K562 (cell line): ENCODE measurements around the gene RIPOR1. TPM values are rescaled to one million over a fixed set of nuclear protein-coding genes. Genes with fewer than 3 reads are reported as not detected.

Source experiments
- CC2D1A ChIP-seq: fragments of 450-650 bp; IDR thresholded peaks from 2 replicates; pipeline ENCODE4 v1.6.1; 2017; ENCODE audit warnings: mild to moderate bottlenecking
- ETV1 ChIP-seq: fragments of 450-650 bp; conservative IDR thresholded peaks from 2 replicates; pipeline ENCODE4 v1.6.1; 2016; ENCODE audit warnings: missing genetic modification characterization, control low read depth, low read depth, missing compliant biosample characterization
- GABPB1 ChIP-seq: sonication (generic); formaldehyde crosslinking; IDR thresholded peaks from 2 replicates; pipeline ENCODE4 v1.8.0; 2022; ENCODE audit warnings: mild to moderate bottlenecking, missing genetic modification reagents
- GATAD2B ChIP-seq: fragments of 450-650 bp; IDR thresholded peaks from 2 replicates; pipeline ENCODE4 v1.6.1; 2017; ENCODE audit warnings: mild to moderate bottlenecking, borderline replicate concordance
- JUND ChIP-seq, 2 experiments: IDR thresholded peaks; 2 replicates in 1 of 2; 3 replicates in 1 of 2; pipeline ENCODE4 v1.6.1; 2011; ENCODE audit warnings: borderline replicate concordance in 2 of 2, low read depth in 2 of 2, low read length in 2 of 2, improper control_type of control experiment in 1 of 2, missing biosample characterization in 1 of 2, missing genetic modification characterization in 1 of 2, missing genetic modification reagents in 1 of 2
- KDM5B ChIP-seq: fragments of 200-600 bp; sonication (generic); IDR thresholded peaks from 2 replicates; pipeline ENCODE4 v1.6.1; 2012; ENCODE audit warnings: low read depth, mild to moderate bottlenecking, moderate library complexity, low read length, control low read depth, inconsistent platforms; ENCODE audit not compliant: insufficient replicate concordance
- MTA1 ChIP-seq: fragments of 450-650 bp; IDR thresholded peaks from 2 replicates; pipeline ENCODE4 v1.6.1; 2017; ENCODE audit warnings: borderline replicate concordance
- POLR2B ChIP-seq: fragments of 450-650 bp; IDR thresholded peaks from 2 replicates; pipeline ENCODE4 v1.6.1; 2018; ENCODE audit warnings: low read depth; ENCODE audit not compliant: partially characterized antibody
- POLR3G ChIP-seq: IDR thresholded peaks from 2 replicates; pipeline ENCODE4 v1.6.1; 2011; ENCODE audit not compliant: insufficient read length, insufficient replicate concordance; ENCODE audit errors: extremely low read depth
- RBFOX2 ChIP-seq: fragments of 200-400 bp; formaldehyde crosslinking; IDR thresholded peaks from 2 replicates; pipeline ENCODE4 v1.6.1; 2017; ENCODE audit warnings: low read depth, mild to moderate bottlenecking, low read length, moderate library complexity
- TCF7L2 ChIP-seq: fragments of 150-350 bp; IDR thresholded peaks from 2 replicates; pipeline ENCODE4 v1.6.1; 2016; ENCODE audit warnings: low read depth, mild to moderate bottlenecking, low read length, moderate library complexity
- TEAD4 ChIP-seq, 2 experiments: sonication (generic) in 1 of 2; formaldehyde crosslinking in 1 of 2; IDR thresholded peaks; 2 replicates each; pipeline versions ENCODE4 v1.6.1 to v1.8.0; 2012 to 2022; ENCODE audit warnings: borderline replicate concordance in 1 of 2, inconsistent platforms in 1 of 2, low read length in 1 of 2, mild to moderate bottlenecking in 1 of 2, missing genetic modification reagents in 1 of 2
- TSC22D4 ChIP-seq: fragments of 450-650 bp; IDR thresholded peaks from 2 replicates; pipeline ENCODE4 v1.6.1; 2016; ENCODE audit warnings: missing genetic modification characterization, missing biosample characterization, control low read depth
- ZBTB17 ChIP-seq: fragments of 450-650 bp; formaldehyde crosslinking; IDR thresholded peaks from 2 replicates; pipeline ENCODE4 v1.4.0; 2020; ENCODE audit warnings: mild to moderate bottlenecking
- ZFX ChIP-seq: sonication (generic); formaldehyde crosslinking; IDR thresholded peaks from 2 replicates; pipeline ENCODE4 v1.8.0; 2022; ENCODE audit warnings: mild to moderate bottlenecking, missing genetic modification reagents, moderate library complexity
- ZNF175 ChIP-seq: fragments of 200-800 bp; sonication (Bioruptor generic); IDR thresholded peaks from 2 replicates; pipeline ENCODE4 v1.6.1; 2016; ENCODE audit warnings: low read depth, mild to moderate bottlenecking, missing genetic modification characterization, missing compliant biosample characterization
- ZNF311 ChIP-seq: fragments of 250-450 bp; sonication (Bioruptor Pico); IDR thresholded peaks from 2 replicates; pipeline ENCODE4 v1.4.0; 2020; ENCODE audit warnings: mild to moderate bottlenecking, moderate library complexity
- ZNF76 ChIP-seq: fragments of 250-450 bp; sonication (Bioruptor Pico); IDR thresholded peaks from 2 replicates; pipeline ENCODE4 v1.4.0; 2020; ENCODE audit warnings: mild to moderate bottlenecking, moderate library complexity, borderline replicate concordance
- polyA plus RNA-seq, 8 experiments: library from polyadenylated mRNA; depleted of rRNA in 4 of 8; stranded (reverse) in 5 of 8; unstranded in 3 of 8; fragments of >200 nt; fragmentation: Nextera tagmentation in 2 of 8; fragmentation: Illumina TruSeq in 1 of 8; extraction: Ambion mirVana in 2 of 8; extraction: Trizol in 1 of 8; gene quantifications; 2 replicates each; pipeline versions ENCODE4 v1.2.1 to v1.2.3, GENCODE V29; 2011 to 2014; ENCODE audit warnings: inconsistent platforms in 1 of 8, missing spikeins in 1 of 8
- total RNA-seq, 7 experiments: library from RNA; depleted of rRNA in 6 of 7; stranded (reverse); fragments of >200 nt in 6 of 7; fragmentation: Illumina TruSeq in 2 of 7; extraction: Trizol in 2 of 7; gene quantifications; 2 replicates each; pipeline versions ENCODE4 v1.2.1 to v1.2.3, GENCODE V29; 2011 to 2021; ENCODE audit warnings: low replicate concordance in 1 of 7
- TF ChIP-seq, protein P1 (sequence below): sonication (generic); formaldehyde crosslinking; IDR thresholded peaks from 2 replicates; pipeline ENCODE4 v1.9.0; 2022; ENCODE audit warnings: mild to moderate bottlenecking, missing genetic modification reagents
- TF ChIP-seq, protein P2 (sequence below), 3 experiments: IDR thresholded peaks in 2 of 3; conservative IDR thresholded peaks in 1 of 3; 2 replicates each; pipeline ENCODE4 v1.5.1; 2011 to 2012; ENCODE audit warnings: low read length in 3 of 3, mild to moderate bottlenecking in 3 of 3, control low read depth in 2 of 3, improper control_type of control experiment in 1 of 3, inconsistent platforms in 1 of 3, low read depth in 1 of 3, mixed read lengths in 1 of 3, moderate library complexity in 1 of 3; ENCODE audit not compliant: insufficient read depth in 2 of 3
- TF ChIP-seq, protein P3 (sequence below): fragments of 250-450 bp; sonication (Bioruptor Pico); IDR thresholded peaks from 2 replicates; pipeline ENCODE4 v1.8.0; 2021; ENCODE audit warnings: borderline replicate concordance, mild to moderate bottlenecking, moderate library complexity; ENCODE audit not compliant: poor library complexity, severe bottlenecking

Gene RIPOR1
- total and polyA plus RNA-seq, 9 of the 15 experiments (the other 6 are each of a cell fraction or from before 2014, with no cell fraction given): 0.36 to 31.1 (median 3.0) TPM

DNA sequence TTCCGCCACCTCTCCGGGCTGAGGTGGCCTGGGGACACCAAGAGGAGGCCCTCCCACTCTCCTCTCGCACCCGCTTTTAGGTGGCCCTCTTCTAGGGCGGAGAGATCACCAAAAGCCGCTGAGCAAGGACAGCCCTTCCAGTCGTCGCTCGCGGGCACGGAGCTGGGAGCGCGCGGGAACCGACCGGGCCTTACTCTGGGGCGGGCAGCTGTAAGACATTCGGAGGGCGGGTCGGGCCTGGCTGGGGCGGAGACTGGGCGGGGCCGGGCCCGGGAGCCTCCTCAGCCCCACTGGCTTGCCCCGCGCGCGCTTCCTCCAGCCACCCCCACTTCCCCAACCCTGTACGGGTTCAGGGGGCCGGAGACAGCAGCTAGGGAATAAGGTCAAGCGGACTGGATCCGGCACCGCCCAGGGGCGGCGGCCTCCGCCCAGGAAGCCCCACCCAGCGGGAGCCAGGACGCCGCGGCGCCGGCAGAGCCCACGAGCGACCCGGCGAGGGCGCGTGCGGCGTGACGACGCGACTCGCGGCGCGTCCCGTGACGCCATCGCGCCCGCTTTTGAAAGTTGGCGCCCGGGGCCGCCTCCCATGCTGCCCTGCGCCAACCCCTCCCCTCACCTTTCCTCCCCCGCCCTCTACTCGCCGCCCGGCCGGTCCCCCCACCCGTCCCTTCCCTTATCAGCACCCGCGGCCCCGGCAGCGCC is 33.3 kb downstream of the RIPOR1 start (continued):
- TF ChIP-seq KDM5B (peak; percentile 77), JUND (IDR thresholded peaks at IDR 0.05; ENCODE audit: borderline replicate concordance, low read depth, low read length) (0 out of 2 replicates have a peak, but pooled peaks have one; percentile 41), JUND (tag; IDR thresholded peaks at IDR 0.05; ENCODE audit: borderline replicate concordance, low read depth, low read length) (peak; percentile 39; the same call in 1 of the 3 replicates), GATAD2B (peak; percentile 99), ZNF175 (CRISPR knock-in tag) (no peak), TEAD4 (IDR thresholded peaks at IDR 0.05; ENCODE audit: low read length) (no peak), TEAD4 (CRISPR knock-in tag; IDR thresholded peaks at IDR 0.05; ENCODE audit: borderline replicate concordance) (no peak), ZNF311 (CRISPR knock-in tag) (no peak), ZFX (CRISPR knock-in tag) (peak; percentile 61), MTA1 (peak; percentile 90), ZBTB17 (CRISPR knock-in tag) (peak; percentile 98), TCF7L2 (no peak), GABPB1 (peak; percentile 59; the same call in 1 of the 2 replicates), RBFOX2 (peak; percentile 91), ZNF76 (CRISPR knock-in tag) (no peak), POLR3G (no peak), POLR2B (peak; percentile 67), TSC22D4 (no peak), CC2D1A (no peak), ETV1 (no peak)
- TF ChIP-seq, protein P1, sequence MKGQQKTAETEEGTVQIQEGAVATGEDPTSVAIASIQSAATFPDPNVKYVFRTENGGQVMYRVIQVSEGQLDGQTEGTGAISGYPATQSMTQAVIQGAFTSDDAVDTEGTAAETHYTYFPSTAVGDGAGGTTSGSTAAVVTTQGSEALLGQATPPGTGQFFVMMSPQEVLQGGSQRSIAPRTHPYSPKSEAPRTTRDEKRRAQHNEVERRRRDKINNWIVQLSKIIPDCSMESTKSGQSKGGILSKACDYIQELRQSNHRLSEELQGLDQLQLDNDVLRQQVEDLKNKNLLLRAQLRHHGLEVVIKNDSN (CRISPR knock-in tag): peak; percentile 45; the same call in 1 of the 2 replicates
- TF ChIP-seq, protein P2, sequence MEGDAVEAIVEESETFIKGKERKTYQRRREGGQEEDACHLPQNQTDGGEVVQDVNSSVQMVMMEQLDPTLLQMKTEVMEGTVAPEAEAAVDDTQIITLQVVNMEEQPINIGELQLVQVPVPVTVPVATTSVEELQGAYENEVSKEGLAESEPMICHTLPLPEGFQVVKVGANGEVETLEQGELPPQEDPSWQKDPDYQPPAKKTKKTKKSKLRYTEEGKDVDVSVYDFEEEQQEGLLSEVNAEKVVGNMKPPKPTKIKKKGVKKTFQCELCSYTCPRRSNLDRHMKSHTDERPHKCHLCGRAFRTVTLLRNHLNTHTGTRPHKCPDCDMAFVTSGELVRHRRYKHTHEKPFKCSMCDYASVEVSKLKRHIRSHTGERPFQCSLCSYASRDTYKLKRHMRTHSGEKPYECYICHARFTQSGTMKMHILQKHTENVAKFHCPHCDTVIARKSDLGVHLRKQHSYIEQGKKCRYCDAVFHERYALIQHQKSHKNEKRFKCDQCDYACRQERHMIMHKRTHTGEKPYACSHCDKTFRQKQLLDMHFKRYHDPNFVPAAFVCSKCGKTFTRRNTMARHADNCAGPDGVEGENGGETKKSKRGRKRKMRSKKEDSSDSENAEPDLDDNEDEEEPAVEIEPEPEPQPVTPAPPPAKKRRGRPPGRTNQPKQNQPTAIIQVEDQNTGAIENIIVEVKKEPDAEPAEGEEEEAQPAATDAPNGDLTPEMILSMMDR (IDR thresholded peaks at IDR 0.05 in 2 of 3, conservative IDR thresholded peaks at IDR 0.05 in 1 of 3; ENCODE audit: insufficient read depth in 2 of 3, low read depth in 1 of 3, low read length in 3 of 3): peak in 1 of 3 experiments; percentile 26; a peak in 1 of 6 replicates
- TF ChIP-seq, protein P3, sequence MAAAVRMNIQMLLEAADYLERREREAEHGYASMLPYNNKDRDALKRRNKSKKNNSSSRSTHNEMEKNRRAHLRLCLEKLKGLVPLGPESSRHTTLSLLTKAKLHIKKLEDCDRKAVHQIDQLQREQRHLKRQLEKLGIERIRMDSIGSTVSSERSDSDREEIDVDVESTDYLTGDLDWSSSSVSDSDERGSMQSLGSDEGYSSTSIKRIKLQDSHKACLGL (CRISPR knock-in tag): peak; percentile 50
